NCI-H82 (cell line): ENCODE results near the gene XAB2.

Source experiments
- DNase-seq: peaks from one replicate; lab custom pipeline; 2025; lab: John Stamatoyannopoulos, UW

Gene XAB2

GRCh38 chr19:7611541-7612279, 17.6 kb downstream of the XAB2 start:
- DNase-seq = no peak

- DNase-seq = no peak
Observed at GRCh38 chr19:7610491-7611240, 18.7 kb downstream of the XAB2 start.

DNA sequence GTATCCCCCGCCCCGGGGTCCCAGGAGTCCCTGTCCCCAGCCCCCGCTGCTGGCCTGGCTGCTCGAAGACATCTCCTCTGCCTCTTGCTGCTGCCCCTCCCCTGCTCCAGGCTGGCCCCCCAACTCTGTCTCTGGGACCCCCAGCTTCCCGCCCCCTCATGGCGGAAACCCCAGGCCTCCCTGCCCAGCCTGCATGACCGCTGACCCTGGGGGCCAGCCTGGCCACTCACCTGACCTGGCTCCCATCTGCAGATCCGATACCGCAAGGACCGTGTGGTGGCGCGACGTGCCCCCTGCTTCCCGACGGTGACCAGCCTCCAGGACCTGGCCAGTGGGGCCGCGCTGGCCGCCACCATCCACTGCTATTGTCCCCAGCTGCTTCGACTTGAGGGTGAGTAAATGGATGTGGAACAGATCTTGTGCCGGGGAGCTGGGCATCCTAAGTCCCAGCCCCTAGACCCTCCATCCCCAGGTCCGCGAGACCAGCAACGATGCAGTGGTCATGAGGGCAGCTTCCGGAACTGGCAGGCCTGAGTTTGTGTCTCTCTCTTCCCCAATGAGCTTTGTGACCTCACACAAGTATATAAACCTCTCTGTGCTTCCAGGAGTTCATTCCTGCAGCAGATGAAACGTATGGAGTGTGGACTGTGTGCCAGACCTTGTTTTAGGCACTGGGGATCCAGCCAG, 21.3 kb downstream of the XAB2 start:
- DNase-seq = no peak

DNA sequence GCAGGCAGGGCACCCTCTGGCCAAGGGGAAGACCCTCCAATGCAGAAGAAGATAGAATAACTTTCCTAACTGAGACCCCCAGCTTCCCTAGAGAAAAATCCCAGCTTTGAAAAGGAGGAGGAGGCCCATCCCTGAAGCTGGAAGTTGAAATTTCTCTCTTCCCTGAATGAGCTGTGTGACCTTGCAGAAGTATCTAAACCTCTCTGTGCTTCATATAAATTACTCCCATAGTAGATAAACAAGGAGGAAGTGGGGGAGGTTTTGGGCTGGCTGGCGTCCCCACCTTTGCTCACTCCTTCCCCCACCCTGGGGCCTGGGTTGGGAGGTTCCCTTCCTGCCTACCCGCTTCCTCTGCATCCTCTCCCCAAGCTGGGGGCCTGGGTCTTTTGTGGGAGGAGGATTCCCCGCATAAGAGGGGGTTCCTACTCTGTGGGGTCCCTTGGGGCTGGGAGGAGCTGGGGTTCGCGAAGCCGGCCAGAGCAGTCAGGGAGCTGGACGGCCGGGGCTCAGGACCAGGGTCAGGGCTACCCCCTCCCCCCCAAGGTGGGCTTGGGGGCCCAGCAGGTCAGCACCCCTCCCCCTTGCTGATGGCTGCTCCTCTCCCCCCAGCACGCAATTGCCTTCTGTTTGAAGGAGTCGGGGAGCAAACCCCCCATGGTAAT, 22.0 kb downstream of the XAB2 start:
- DNase-seq = no peak

DNA sequence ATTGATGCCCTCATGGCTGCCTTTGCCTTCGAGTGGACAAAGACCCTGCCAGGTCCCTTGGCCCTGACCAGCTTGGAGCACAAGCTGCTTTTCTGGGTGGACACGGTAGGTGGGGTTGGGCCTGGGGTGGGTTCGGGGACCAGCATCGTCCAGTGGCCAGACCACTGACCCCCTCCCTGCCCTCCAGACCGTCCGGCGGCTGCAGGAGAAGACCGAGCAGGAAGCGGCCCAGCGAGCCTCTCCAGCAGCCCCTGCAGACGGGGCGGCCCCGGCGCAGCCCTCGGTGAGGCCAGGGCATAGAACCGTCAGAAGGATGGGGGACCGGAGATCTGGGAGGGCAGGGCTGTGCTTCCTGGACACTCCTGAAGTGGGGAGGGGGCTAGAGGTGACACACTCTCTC, 23.1 kb downstream of the XAB2 start:
- no peak for DNase-seq

GRCh38 chr19:7605490-7606222, 23.7 kb downstream of the XAB2 start:
- peak; percentile 78 for DNase-seq

DNA sequence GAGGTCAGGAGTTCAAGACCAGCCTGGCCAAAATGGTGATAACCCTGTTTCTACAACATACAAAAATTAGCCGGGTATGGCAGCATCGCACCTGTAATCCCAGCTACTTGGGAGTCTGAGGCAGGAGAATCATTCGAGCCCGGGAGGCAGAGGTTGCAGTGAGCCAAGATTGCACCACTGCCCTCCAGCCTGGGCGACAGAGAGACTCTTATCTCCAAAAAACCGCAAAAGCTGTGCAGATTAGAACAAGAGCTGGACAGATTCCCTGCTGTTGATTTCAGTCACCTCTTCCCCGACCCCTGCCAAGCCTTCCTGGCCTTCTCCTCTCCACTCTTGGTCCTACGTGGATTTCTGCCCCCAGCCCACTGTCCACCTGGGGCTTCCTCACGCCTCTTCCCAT, 25.4 kb downstream of the XAB2 start:
- DNase-seq = no peak

GRCh38 chr19:7602935-7603497, 26.3 kb downstream of the XAB2 start:
- DNase-seq = no peak

DNA sequence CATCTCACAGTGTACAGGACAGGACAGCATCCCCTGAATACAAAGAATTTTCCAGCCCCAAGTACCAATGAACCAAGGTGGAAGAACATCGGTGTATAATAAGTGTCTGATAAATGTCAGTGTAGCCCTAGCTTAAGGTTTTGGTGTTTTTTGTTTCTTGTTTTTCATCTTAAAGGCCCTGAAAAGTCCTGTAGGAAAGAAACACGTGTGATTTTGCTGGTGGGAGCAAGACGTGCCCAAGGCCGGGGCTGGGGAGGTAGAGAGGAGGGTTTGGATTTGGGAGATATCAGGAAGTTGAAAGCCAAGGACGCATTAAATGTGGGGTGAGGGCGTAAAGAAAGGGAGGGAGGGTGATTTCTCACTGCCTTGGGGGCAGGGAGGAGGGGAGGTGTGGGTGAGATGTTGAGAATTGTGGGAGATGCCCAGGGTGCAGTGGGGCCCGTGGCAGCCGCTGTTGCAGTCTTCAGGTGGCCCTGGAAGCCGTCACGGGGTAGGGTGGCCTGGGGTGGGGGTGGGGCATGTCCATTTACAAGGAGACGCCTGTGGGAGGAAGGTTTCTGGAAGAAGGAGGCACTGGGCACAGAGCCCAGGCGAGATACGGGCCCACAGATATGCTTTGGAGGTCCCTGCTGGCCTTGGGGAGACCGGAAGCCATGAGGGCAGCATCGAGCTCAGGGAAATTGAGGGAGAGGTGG, 27.0 kb downstream of the XAB2 start:
- no peak for DNase-seq

GRCh38 chr19:7600721-7601120, 28.6 kb downstream of the XAB2 start:
- no peak for DNase-seq

DNA sequence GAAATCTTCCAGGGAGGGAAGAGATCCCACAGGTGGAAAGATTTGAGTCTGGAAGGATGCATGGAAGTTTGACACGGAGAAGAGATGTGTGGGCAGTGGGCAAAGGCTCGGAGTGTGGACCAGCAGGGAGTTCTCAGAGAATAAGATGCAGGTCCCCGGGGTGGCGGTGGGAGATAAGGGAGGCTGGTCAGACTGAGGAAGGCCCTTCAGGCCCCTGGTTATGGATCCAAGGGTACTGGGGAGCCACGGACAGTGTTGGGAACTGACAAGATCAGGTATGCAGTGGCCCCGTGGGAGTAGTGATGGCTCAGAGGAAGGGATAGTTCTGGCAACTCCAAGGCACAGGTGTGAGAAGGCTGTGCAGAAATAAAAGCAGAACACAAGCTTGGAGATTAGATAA, 31.2 kb downstream of the XAB2 start:
- no peak for DNase-seq

GRCh38 chr19:7597689-7598088, 31.7 kb downstream of the XAB2 start:
- no peak for DNase-seq

DNA sequence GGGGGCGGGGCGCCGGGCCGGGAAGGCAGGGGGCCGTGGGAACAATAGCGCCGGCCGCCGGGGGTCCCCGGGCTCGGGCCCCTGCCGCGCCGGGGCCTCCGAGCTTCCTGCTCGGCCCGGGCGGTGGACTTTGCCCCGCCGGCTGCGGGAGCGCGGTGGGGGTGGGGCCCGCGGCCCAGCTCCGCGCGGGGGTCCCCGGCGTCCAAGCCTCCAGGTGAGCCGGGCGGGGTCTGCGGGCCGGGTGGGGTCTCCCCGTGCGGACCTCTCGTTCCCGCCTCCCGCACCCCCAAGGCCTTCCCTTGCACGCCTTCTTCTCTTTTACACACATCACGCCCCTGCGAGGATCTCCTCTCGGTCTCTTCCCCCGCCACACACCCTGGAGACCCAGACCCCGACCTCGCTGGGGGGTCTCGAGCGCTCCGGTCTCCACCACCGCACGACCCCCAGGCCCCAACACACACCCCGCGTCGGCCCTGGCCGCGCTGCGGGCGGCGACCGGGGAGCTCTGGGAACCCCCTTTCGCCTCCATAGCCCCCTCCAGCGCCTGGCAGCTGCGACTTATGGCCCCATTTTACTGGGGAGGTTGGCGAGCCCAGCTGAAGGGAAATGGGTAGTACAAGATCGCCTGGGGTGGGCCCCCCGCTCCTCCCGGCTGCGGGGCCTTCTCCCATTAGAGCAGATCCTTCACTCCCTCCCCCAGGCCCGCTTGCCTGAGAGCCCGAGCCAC, 33.0 kb downstream of the XAB2 start:
- no peak for DNase-seq

GRCh38 chr19:7595466-7596133, 33.7 kb downstream of the XAB2 start, which contains the start of gene CAMSAP3:
Gene CAMSAP3 (plus strand): TSS chr19:7595863. CDS start chr19:7596003, 140 bp downstream.
- peak; percentile 89 for DNase-seq

DNA sequence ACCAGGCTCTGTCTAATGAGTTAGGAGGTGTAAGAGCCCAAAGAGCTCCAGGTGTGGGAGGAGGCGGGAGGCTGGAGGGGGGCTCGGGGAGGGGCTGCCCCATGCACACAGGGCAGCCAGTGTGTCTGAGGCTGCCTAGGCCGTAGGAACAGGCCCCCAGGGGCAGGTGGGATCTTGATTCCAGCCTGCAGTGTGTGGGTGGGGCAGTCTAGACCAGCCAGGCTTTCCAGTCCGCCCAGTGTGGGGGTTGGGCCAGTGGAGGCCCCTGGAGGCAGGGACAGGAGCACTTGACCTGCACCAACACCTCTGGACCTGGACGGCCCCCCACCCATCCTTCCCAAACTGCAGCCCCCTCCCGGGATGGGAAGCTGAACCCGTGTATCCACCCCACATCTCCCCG, 39.1 kb downstream of the XAB2 start:
- DNase-seq = no peak

GRCh38 chr19:7589822-7590221, 39.5 kb downstream of the XAB2 start:
- no peak for DNase-seq

GRCh38 chr19:7582446-7582845, 46.9 kb downstream of the XAB2 start:
- DNase-seq = no peak

DNA sequence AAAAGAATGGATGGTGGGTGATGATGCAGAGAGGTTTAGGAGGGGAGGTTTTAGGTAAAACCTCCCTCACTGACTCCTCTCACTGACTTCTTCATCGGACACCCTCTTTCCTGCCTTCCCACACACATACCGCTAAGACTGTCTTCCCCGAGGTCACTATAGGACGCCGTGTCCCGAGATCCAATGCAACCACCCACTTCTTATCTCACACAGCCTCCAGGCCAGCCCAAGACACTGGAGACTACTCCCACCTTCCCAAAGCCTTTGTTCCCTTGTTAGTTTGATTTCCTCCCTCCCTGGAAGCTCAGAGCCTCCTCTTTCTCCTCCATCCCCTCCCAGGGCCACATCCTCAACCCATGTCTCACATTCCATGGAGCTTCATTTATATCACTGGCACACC, 50.2 kb downstream of the XAB2 start:
- no peak for DNase-seq

DNA sequence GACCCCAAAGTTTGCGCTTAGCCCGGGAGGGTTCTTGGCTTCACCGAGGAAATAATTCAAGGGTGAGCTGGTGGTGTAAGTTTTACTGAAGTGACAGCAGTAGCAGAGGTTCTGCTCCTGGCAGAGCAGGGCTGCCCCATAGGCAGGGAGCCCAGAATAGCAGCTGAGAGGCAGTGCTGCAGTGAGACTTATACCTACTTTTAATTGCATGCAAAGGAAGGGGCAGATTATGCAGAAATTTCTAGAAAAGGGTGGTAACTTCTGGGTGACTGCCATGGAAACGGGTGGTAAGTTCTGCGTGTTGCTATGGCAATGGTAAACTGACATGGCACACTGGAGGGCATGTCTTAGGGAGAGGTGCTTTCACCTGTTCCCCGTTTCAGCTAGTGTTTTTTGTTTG, 51.2 kb downstream of the XAB2 start:
- DNase-seq = no peak
